ENCODE measurements around the gene FXYD2.
A peak's percentile ranks its signal among the peaks of the same experiment; 100 is the strongest.
"Not testable (repeated sequence)": the region's sequence is repeated elsewhere in the genome, so short reads cannot be mapped to it uniquely, and the experiment has no call there.

FXYD2 gene

GRCh38 chr11:117820516-117820915 lies 4.0 kb downstream of the FXYD2 start:
- DNase-seq (ENCODE audit: low spot score): no peak

DNA sequence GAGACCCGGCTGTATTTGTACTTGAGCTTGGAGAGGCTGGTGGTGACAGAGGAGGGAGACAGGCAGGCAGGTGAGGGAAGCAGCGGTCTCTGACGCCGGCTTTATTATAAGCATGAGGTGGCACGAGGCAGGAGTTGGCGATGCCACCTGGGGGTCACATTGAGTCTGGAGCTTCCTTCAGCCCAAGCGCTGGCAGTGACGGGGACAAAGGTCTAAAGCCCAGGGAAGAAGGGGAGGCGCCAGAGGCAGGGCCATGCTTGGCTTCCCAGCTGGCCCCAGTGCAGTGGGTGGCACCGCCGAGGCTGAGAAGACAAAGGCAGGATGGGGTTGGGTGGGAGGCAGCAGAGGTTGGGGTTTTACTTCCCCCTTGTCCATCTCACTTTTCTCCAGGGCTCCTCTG lies 4.5 kb downstream of the FXYD2 start:
- DNase-seq (ENCODE audit: low spot score): no peak

DNA sequence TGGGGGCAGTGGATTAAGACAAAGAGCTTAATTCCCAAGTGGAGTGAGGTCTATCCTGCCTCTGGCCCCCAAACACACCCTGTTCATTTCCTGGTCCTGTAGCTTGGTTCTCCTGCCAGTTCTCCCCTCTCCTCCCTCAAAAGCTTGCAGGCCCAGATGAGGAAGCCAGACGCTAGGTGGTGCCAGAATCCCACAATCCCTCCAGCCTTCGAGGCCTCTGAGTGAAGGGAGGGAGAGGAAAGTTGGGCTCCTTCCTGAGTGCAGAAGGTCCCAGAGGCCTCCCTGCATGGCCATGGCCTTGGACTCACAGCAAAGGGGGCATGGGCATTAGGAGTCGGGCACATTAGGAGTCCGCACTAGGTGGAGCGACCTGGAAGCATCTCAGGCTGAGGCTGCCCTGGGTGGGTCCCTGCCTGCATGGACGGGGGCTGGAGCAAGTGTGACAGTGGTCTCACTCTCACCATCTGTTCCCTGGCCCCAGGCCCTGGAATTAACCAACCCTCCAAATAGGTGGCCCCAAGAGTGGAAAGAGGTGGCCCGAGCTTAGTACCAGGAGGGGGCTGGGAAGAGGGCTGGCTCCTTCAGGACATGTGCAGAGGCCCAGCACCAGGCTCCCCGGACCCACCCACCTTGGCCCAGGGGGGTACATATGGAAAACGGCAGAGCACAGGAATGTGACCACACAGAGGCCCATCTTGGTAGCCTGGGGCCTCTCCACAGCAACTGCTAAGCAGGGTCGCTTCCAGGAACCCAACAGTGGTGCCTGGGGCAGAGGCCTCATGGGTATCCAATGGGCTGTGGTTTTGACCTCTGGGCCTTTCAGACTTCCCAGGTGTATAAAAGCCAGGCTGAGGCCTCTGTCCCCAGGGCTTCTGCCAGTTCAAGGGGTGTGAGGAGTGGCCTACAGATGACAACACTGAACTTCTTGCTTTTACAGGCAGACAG lies 5.2 kb downstream of the FXYD2 start:
- no peak for DNase-seq (ENCODE audit: low spot score)

DNA sequence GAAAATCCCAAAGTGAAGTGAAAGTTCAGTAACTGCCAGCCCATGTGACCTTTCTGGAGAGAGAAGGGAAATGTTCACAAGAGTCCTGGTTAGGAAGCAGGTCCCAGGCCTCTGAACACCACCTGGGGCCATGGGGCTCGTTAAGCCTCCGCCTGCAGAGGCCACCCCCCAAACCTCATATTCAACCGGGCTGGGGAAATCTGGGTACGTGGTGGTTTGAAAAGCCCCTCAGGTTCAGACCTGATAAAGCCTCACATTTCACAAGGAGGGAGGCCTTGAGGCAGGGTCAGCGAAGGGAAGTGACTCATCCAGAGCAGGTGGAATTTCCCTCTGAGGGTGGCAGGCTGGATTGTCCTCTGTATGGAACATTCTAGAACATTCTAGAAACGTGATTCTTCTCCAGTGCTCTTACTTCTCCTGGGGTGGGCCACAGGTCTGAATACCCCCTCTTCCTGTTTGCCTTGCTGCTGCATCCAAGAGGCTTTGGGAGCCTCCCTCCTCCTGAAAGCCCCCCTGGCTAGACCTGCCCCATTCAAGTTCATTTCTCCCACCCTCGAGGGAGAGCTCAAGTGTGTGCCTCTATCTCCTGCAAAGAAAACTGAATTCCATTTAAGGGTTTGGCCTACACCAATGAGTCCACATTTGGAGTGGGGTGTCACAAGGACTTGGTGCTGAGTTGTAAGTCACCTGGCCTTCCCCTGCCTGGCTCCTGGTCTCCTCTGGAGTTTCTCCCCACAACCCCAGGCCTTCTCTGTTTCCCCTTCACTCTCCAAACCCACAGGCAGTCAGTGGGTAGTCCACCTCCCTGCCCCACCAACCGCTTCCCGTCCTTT lies 6.3 kb downstream of the FXYD2 start:
- peak; percentile 65 for DNase-seq (ENCODE audit: low spot score)

DNA sequence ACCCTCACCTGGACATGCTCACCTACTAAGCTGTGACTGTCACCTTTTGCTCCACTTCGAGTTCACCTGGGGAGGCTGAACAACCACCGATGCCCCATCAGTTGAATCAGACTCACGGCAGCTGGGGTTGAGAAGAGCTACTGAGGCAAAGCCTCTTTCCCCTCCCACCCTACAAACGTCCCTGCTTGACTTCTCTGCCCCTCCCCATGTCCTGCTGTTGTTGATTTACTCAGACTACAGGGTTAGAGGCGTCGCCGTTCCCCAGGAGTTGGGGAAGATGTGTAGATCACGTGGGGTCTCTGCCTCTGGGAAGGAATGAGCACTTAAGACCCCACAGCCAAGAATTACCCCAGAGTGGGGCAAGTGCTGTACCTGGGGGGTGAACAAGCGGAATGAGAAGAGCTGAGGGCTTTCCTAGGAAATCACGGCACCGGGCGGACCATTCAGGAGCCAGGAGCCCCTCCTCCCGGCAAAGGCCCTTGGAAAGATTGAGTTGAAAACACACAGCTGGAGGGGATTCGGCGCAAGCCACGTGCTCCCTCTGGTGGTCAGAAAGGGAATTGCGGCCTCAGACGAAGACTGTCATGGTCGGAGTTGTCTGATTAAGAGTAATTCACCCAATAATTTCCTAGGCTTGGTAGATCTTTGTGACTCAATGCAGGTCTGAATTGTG lies 7.0 kb downstream of the FXYD2 start:
- DNase-seq (ENCODE audit: low spot score): peak; percentile 92

GRCh38 chr11:117816846-117817367 lies 7.6 kb downstream of the FXYD2 start:
- DNase-seq (ENCODE audit: low spot score): no peak

DNA sequence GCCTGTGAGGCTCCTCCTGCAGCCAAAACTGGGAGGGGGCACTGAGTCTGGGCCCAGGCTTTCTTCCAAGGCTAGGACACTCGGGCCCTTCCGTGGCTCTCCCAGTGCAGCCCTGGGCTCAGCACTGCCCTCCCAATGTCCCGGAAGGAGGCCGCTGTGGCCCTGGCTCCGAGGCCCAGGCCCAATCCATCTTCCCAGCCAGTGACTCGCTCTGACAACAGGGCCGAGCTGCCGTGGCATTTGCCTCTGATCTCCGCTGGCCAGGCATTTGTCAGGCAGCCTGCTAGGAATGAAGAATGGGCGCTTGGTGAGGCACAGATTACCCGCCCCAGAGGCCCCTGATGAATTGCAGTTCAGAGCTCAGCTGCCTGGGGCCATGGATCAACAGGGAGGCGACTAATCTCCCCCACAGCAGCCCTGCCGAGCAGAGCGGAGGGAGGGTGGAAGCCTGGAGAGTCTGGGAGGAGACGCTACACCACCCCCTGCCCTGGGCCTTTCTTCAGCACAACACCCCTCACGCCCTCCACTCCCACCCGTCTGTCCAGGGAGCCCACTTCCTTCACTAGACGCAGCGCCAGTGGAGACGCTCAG lies 8.3 kb downstream of the FXYD2 start:
- DNase-seq (ENCODE audit: low spot score): no peak

DNA sequence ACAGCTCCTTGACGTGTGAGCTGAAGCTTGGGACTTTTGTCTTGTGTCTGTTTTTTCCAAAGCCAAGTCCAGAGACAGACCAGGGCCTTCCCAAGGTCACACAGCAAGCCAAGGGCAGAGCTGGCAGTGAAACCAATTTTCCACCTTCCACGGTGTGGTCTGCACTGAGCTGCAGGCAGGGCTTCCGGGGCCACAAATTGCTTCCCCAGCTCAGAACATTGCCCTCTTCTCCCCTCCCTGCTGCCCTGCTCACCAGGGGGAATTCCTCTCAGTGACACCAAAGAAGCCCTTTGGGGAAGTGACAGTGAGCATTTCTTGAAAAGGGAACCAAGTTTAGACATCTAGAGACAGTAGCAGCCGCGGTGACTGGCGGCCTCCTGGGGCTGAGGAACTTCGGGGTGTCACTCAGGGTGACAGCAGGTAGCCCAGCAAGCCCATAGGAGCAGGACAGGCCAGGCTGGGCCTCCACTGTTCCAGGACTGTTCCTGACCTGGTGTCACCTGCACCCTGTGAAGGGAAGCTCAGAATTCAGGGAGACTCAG lies 9.2 kb downstream of the FXYD2 start:
- DNase-seq (ENCODE audit: low spot score): peak; percentile 90

DNA sequence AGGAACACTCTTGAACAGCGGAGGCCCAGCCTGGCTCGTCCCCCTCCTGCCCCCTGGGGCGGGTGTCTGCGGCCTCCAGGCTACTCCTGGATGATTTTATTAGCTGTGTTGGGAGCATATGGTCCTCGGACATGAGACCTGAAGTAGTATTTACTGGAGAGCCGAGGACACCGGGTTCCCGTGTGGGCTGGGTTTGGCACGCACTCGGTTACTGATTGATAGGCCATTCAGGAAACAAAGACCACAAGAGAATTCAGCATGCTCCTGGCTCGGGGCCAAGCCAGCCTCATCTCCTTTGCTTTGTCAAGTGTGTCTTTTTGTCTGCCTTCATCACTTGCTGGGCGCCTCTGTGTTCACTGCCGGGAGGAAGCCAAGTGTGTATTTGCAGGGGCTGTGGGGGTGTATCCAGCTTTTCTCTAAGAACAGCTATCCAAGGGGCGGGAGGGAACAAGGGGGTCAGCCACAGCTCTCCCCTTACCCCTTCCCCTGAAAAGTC lies 9.7 kb downstream of the FXYD2 start:
- peak; percentile 87 for DNase-seq (ENCODE audit: low spot score)

- no peak for DNase-seq (ENCODE audit: low spot score)
These were observed 10.3 kb downstream of the FXYD2 start for GRCh38 chr11:117814204-117814765.

- not testable (repeated sequence) for DNase-seq (ENCODE audit: low spot score)
These were observed 14.5 kb downstream of the FXYD2 start for GRCh38 chr11:117810056-117810451.

DNA sequence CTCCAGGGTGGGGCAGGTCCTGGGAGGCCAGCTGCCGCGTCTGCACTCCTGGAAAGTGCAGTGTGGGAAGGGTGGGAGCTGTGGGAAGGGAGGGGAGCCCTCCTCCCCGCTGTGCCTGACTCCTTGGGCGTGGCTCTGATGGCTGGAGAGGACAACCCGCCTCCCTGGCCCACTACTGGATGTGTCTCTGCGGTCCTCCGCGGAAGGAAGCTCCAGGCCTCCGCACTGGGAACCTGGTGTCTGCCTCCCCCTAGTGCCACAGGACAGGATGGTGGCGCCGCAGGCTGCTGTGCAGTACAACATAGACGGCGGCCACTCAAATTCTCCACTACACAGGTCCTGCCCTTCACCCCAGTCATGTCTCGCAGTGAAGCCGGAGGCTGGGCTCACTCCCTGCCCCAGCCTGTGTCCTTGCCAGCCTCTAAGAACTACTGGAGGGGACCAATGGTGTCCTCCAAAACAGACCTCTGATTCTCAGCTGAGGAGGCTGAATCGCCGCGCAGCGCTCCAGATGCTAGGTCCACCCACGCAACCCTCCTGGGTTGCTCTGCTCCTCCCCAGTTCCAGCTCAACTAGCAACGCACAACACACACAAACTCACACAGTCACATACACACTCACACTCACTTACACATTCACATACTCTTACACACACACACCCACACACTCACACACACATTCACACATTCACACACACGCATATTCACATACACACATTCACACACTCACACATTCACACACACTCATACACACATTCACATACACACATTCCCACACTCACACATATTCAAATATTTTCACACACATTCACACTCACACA lies 15.1 kb downstream of the FXYD2 start:
- DNase-seq (ENCODE audit: low spot score): peak; percentile 45

DNA sequence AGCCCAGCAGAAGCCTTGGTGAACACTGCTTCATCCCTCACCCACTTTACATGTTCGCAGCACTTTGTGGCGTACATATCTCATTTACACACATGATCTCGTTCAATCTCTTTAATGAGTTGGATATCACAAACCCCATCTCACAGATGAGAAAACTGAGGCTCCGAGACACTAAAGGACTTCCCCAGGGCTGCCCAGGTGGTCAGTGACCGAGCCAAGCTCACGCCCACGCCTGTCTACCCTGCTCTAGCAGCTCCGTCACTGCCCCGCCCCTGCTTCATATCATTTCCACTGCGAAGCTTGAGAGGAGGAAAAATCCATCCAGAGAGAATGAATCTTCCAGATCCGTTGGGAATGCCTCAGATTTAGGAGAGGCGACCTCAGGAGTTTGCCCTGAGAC lies 15.8 kb downstream of the FXYD2 start:
- no peak for DNase-seq (ENCODE audit: low spot score)

GRCh38 chr11:117807482-117808327 lies 16.8 kb downstream of the FXYD2 start:
- peak; percentile 79 for DNase-seq (ENCODE audit: low spot score)

DNA sequence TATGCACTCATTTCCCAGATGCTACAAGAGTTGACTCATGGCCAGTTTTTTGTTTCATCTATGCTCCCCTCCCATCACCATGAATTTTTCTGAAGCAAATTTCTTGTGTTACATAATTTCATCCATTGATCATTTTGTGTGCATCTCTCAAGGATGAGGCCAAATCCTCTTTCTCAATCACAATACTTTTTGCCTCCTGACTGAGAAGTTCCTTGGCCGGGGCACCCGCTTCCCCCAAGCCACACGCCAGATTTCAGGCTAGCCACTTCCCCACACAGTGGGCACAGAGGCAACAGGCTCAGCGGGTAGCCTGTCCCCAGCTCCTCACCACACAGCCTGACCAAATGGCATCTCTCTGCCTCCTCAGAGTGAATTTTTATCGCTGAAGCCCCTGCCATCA lies 17.7 kb downstream of the FXYD2 start:
- no peak for DNase-seq (ENCODE audit: low spot score)

- no peak for DNase-seq (ENCODE audit: low spot score)
These were observed 19.5 kb downstream of the FXYD2 start for GRCh38 chr11:117805045-117805444.

DNA sequence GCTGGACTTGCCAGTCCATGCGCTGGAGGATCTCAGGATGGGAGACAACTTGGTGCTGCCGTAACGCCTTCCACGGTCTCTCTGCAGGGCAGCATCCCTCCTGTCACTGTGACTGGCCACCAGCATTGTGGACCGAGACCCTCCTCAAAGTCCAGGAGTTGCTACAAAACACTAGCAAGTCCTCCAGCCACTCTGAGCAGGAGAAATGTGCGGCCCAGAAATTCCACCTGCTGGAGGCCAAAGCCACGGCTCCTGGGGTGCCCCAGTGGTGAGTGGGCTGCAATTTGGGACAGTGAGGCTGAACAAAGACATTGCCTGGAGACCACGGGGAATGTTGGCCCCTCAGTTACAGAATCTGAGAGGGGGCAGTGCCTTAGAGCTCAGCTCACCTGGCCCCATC lies 20.6 kb downstream of the FXYD2 start:
- no peak for DNase-seq (ENCODE audit: low spot score)

GRCh38 chr11:117799634-117800033 lies 24.9 kb downstream of the FXYD2 start:
- DNase-seq (ENCODE audit: low spot score): no peak

- DNase-seq (ENCODE audit: low spot score): peak; percentile 15
These were observed 27.5 kb downstream of the FXYD2 start, which contains the start of gene DSCAML1 for GRCh38 chr11:117796872-117797529. Gene DSCAML1 (minus strand): TSS chr11:117797216. CDS start chr11:117797079, 137 bp downstream.

Data from CD4-positive, alpha-beta T cell treated with Interleukin-2 at 100 ng/mL for 4 hours (primary cell).